Loucy (cell line): ENCODE measurements around the gene ASH1L.
"Not testable (repeated sequence)": the region's sequence is repeated elsewhere in the genome, so short reads cannot be mapped to it uniquely, and the experiment has no call there.

Experiments used
- H2AFZ ChIP-seq: fragments of 200-600 bp; sonication (generic); 2 replicates; pipeline ENCODE4 v1.6.0; 2016; ENCODE audit warnings: antibody characterized with exemption, mild to moderate bottlenecking, low read length, moderate library complexity
- H3F3A ChIP-seq: fragments of 200-600 bp; 2 replicates; pipeline ENCODE4 v1.6.0; 2016; ENCODE audit warnings: antibody characterized with exemption, low read depth, mild to moderate bottlenecking
- H3K27me3 ChIP-seq: fragments of 200-600 bp; sonication (generic); 2 replicates; pipeline ENCODE4 v1.6.1; 2014; ENCODE audit warnings: low read length, mild to moderate bottlenecking; ENCODE audit not compliant: insufficient read depth, poor library complexity, severe bottlenecking
- H3K36me3 ChIP-seq: fragments of 200-600 bp; sonication (generic); 2 replicates; pipeline ENCODE4 v1.6.1; 2016; ENCODE audit warnings: low read length; ENCODE audit not compliant: insufficient read depth
- H3K4me1 ChIP-seq: fragments of 200-600 bp; sonication (generic); 2 replicates; pipeline ENCODE4 v1.5.1; 2014; ENCODE audit warnings: low read length, mild to moderate bottlenecking; ENCODE audit not compliant: insufficient read depth, poor library complexity, severe bottlenecking
- H3K4me2 ChIP-seq: fragments of 200-600 bp; sonication (generic); 2 replicates; pipeline ENCODE4 v1.6.0; 2014; ENCODE audit warnings: antibody characterized with exemption, low read length, low read depth, mild to moderate bottlenecking; ENCODE audit not compliant: poor library complexity, severe bottlenecking
- H3K4me3 ChIP-seq: fragments of 200-600 bp; sonication (generic); 2 replicates; pipeline ENCODE4 v1.5.1; 2014; ENCODE audit warnings: low read length, mild to moderate bottlenecking, mixed read lengths; ENCODE audit not compliant: poor library complexity, severe bottlenecking
- H3K79me2 ChIP-seq: fragments of 200-600 bp; sonication (generic); 2 replicates; pipeline ENCODE4 v1.6.1; 2014; ENCODE audit warnings: low read length; ENCODE audit not compliant: insufficient read depth
- H3K9ac ChIP-seq: fragments of 200-600 bp; sonication (generic); 2 replicates; pipeline ENCODE4 v1.6.0; 2014; ENCODE audit warnings: mild to moderate bottlenecking, low read depth, low read length, moderate library complexity; ENCODE audit not compliant: poor library complexity, severe bottlenecking
- H3K9me2 ChIP-seq: fragments of 200-600 bp; sonication (generic); replicated peaks from 2 replicates; pipeline ENCODE4 v1.6.1; 2016; ENCODE audit warnings: low read depth, low read length, mixed read lengths
- H3K9me3 ChIP-seq: fragments of 200-600 bp; sonication (generic); 2 replicates; pipeline ENCODE4 v1.6.1; 2014; ENCODE audit warnings: mild to moderate bottlenecking, antibody characterized with exemption, low read length, low read depth; ENCODE audit not compliant: insufficient read depth
- H4K20me1 ChIP-seq: fragments of 200-600 bp; sonication (generic); 2 replicates; pipeline ENCODE4 v1.6.0; 2014; ENCODE audit warnings: antibody characterized with exemption, low read length, mild to moderate bottlenecking; ENCODE audit not compliant: insufficient read depth, poor library complexity, severe bottlenecking
- CTCF ChIP-seq: fragments of 200-600 bp; sonication (generic); conservative IDR thresholded peaks from 2 replicates; pipeline ENCODE4 v1.5.1; 2014; ENCODE audit warnings: mild to moderate bottlenecking, antibody characterized with exemption, low read length
- EZH2phosphoT487 ChIP-seq: fragments of 200-600 bp; IDR thresholded peaks from 2 replicates; pipeline ENCODE4 v1.6.1; 2018; ENCODE audit warnings: antibody characterized with exemption, mild to moderate bottlenecking, moderate library complexity, borderline replicate concordance

Gene ASH1L

GRCh38 chr1:155453141-155453540 lies 109.5 kb downstream of the ASH1L start:
- Histone ChIP-seq H3K9me2 (no peaks in the 10 kb centered on the region), H3K4me3 (no peak overlapping the region), H3K9me3 (no peaks in the 10 kb centered on the region), H3K4me1 (no peaks in the 10 kb centered on the region), H2AFZ (no peak overlapping the region), H3K9ac (no peak overlapping the region), H4K20me1 (no peaks in the 10 kb centered on the region), H3K79me2 (no peaks in the 10 kb centered on the region), H3K36me3 (peaks cover 41% of the 10 kb centered on the region; the same call in 1 of the 2 replicates), H3F3A (no peaks in the 10 kb centered on the region), H3K4me2 (no peak overlapping the region), H3K27me3 (no peaks in the 10 kb centered on the region)
- no peak for TF ChIP-seq EZH2phosphoT487
- TF ChIP-seq CTCF = no peak

- Histone ChIP-seq H3K36me3 (peaks cover 38% of the 10 kb centered on the region; the same call in 1 of the 2 replicates), H3K4me2 (no peak overlapping the region)
- TF ChIP-seq CTCF = no peak
- TF ChIP-seq EZH2phosphoT487 = no peak
Measured at GRCh38 chr1:155451199-155451598, 111.4 kb downstream of the ASH1L start.

GRCh38 chr1:155442431-155442830 lies 120.2 kb downstream of the ASH1L start:
- not testable (repeated sequence) for H3K27me3 ChIP-seq

More at GRCh38 chr1:155451199-155451598, 111.4 kb downstream of the ASH1L start:
- H3K4me1 ChIP-seq = no peaks in the 10 kb centered on the region
- H3K9ac ChIP-seq = no peak overlapping the region
- no peaks in the 10 kb centered on the region for H3K9me2 ChIP-seq
- H4K20me1 ChIP-seq = no peaks in the 10 kb centered on the region
- no peaks in the 10 kb centered on the region for H3F3A ChIP-seq
- no peaks in the 10 kb centered on the region for H3K9me3 ChIP-seq
- no peaks in the 10 kb centered on the region for H3K27me3 ChIP-seq
- H2AFZ ChIP-seq = no peak overlapping the region
- H3K79me2 ChIP-seq = no peaks in the 10 kb centered on the region
- no peak overlapping the region for H3K4me3 ChIP-seq

GRCh38 chr1:155437405-155437804 lies 125.2 kb downstream of the ASH1L start:
- Histone ChIP-seq H3K27me3 (no peaks in the 10 kb centered on the region), H3K4me2 (no peak overlapping the region), H3K9me3 (no peaks in the 10 kb centered on the region), H2AFZ (no peak overlapping the region), H3K9ac (no peak overlapping the region), H3K9me2 (no peaks in the 10 kb centered on the region), H3K4me3 (no peak overlapping the region), H3K36me3 (peaks cover 47% of the 10 kb centered on the region; the same call in 1 of the 2 replicates), H3K4me1 (no peaks in the 10 kb centered on the region), H4K20me1 (no peaks in the 10 kb centered on the region), H3F3A (no peaks in the 10 kb centered on the region), H3K79me2 (no peaks in the 10 kb centered on the region)
- no peak for TF ChIP-seq CTCF
- TF ChIP-seq EZH2phosphoT487 = no peak

More at GRCh38 chr1:155442431-155442830, 120.2 kb downstream of the ASH1L start:
- H4K20me1 ChIP-seq, H3F3A ChIP-seq, H3K4me2 ChIP-seq, H3K9ac ChIP-seq, H3K9me3 ChIP-seq, H2AFZ ChIP-seq, H3K4me1 ChIP-seq, H3K9me2 ChIP-seq, H3K79me2 ChIP-seq, H3K4me3 ChIP-seq: not testable (repeated sequence)
- H3K36me3 ChIP-seq = peaks cover 16% of the 10 kb centered on the region; the same call in 1 of the 2 replicates

- H3K79me2 ChIP-seq, H3K27me3 ChIP-seq, H3F3A ChIP-seq, H3K9me2 ChIP-seq, H3K9ac ChIP-seq, H3K4me2 ChIP-seq, H2AFZ ChIP-seq, H4K20me1 ChIP-seq, H3K9me3 ChIP-seq, H3K4me1 ChIP-seq, H3K4me3 ChIP-seq: not testable (repeated sequence)
- H3K36me3 ChIP-seq = peaks cover 61% of the 10 kb centered on the region; the same call in 1 of the 2 replicates
Measured at GRCh38 chr1:155433831-155434389, 128.7 kb downstream of the ASH1L start.
